ENCODE results near the gene PSMA7. TPM values are rescaled to one million over a fixed set of nuclear protein-coding genes. Genes with fewer than 3 reads are reported as not detected.

The PSMA7 gene
- total RNA-seq, 1 donor from 2014 or later: 209 TPM

DNA sequence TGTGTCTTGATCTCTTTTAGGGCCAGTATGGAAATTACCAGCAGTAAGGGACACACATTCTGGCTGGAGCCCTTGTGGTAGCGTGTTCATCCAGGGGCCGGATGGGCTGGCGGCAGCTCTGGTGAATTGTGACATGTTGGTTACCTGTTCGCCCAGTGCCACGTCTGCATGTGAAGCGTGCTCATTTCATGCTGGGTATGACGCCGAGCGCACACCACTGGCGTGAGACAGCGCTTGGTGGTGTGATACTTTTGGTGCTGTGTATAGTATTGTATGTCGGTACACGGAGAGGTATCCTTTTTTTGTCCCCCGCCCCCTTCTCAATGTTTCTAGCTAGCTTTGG lies 35.9 kb upstream of the PSMA7 start:
- no peaks in the 10 kb centered on the region for H3K9me3 ChIP-seq
- peaks cover 11% of the 10 kb centered on the region for H3K4me1 ChIP-seq
- TF ChIP-seq, protein P1, sequence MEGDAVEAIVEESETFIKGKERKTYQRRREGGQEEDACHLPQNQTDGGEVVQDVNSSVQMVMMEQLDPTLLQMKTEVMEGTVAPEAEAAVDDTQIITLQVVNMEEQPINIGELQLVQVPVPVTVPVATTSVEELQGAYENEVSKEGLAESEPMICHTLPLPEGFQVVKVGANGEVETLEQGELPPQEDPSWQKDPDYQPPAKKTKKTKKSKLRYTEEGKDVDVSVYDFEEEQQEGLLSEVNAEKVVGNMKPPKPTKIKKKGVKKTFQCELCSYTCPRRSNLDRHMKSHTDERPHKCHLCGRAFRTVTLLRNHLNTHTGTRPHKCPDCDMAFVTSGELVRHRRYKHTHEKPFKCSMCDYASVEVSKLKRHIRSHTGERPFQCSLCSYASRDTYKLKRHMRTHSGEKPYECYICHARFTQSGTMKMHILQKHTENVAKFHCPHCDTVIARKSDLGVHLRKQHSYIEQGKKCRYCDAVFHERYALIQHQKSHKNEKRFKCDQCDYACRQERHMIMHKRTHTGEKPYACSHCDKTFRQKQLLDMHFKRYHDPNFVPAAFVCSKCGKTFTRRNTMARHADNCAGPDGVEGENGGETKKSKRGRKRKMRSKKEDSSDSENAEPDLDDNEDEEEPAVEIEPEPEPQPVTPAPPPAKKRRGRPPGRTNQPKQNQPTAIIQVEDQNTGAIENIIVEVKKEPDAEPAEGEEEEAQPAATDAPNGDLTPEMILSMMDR (IDR thresholded peaks at IDR 0.05): no peak
- no peak for DNase-seq
- ATAC-seq: no peak
- intact Hi-C loops (cut with DNase I): no loop called here
- H3K27ac ChIP-seq: no peak overlapping the region
- no peaks in the 10 kb centered on the region for H3K27me3 ChIP-seq
- H3K36me3 ChIP-seq: peaks cover 29% of the 10 kb centered on the region
- H3K4me3 ChIP-seq: no peak overlapping the region

DNA sequence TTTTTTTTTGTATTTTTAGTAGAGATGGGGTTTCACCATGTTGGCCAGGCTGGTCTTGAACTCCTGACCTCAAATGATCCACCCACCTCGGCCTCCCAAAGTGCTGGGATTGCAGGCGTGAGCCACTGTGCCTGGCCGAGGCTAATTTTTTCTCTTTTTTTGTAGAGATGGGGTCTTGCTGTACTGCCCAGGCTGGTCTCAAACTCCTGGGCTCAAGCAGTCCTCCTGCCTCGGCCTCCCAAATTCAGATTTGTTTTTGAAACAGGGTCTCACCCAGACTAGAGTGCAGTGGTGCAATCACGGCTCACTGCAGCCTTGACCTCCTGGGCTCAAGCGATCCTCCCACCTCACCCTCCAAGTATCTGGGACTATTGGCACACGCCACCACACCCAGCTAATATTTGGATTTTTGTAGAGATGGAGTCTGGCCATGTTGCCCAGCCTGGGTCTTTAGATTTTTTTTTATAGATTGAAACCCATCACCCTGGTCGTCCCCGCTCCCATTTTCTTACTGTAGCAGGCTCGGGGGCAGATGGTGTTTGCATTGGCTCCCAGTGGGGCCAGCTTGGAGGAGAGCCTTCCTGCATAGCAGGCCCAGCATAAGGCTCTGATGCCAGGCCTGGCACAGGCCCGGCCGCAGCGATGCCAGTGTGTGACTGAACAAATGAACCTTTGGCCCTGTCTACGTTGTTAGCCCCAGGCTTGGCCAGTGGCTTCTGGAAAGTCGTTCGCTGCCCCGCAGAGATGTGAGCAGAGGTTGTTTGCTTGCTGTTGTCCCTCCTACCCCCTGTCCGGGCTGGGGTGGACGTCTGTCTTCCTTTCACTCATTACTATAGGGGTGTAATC lies 35.3 kb upstream of the PSMA7 start:
- no peak for DNase-seq
- TF ChIP-seq, protein P1 (IDR thresholded peaks at IDR 0.05): no peak
- ATAC-seq: no peak
- Histone ChIP-seq H3K36me3 (peaks cover 30% of the 10 kb centered on the region), H3K27ac (no peak overlapping the region), H3K27me3 (no peaks in the 10 kb centered on the region), H3K4me3 (no peak overlapping the region), H3K4me1 (peaks cover 5% of the 10 kb centered on the region), H3K9me3 (no peaks in the 10 kb centered on the region)
- intact Hi-C loops (cut with DNase I): no loop called here

DNA sequence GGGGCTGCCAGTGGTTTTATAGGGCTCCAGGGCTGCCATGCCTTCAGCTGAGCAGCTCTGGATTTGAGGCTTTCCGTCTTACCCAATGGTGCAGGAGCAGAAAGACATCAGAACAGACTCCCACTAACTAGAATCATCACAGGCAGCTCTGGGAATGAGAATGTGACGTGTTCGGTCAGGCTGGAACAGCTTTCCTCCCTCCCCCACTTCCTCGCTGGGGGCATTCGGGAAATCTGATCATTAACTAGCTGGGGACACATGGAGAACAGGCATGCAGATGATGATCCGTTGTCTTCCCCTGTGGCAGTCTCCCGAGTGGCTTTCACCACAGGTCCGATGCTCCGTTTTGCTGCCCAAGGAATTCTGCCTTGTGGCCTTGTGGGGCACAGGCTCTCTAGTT lies 34.1 kb upstream of the PSMA7 start:
- Histone ChIP-seq H3K4me1 (peaks cover 4% of the 10 kb centered on the region), H3K4me3 (no peak overlapping the region), H3K9me3 (no peaks in the 10 kb centered on the region), H3K27me3 (no peaks in the 10 kb centered on the region), H3K36me3 (peaks cover 39% of the 10 kb centered on the region), H3K27ac (no peak overlapping the region)
- TF ChIP-seq, protein P1 (IDR thresholded peaks at IDR 0.05): no peak
- no peak for ATAC-seq
- no peak for DNase-seq
- intact Hi-C loops (cut with DNase I): no loop called here

DNA sequence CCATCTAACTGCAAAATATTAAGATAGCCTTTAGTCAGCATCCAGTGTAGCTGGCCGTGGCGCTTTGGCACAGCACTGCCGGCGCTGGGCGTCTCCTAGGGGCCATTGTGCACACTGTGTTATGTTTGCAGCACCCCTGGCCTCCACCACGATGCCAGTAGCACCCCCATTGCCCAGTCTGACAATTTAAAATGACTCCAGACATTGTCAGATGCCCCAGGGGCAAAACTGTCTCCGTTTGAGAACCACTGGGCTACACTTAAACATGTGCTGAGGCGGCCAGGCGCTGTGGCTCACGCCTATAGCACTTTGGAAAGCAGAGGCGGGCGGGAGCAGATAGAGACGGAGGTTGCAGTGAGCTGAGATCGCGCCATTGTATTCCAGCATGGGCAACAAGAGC lies 33.7 kb upstream of the PSMA7 start:
- Histone ChIP-seq H3K4me3 (no peak overlapping the region), H3K4me1 (no peaks in the 10 kb centered on the region), H3K27me3 (no peaks in the 10 kb centered on the region), H3K27ac (no peak overlapping the region), H3K9me3 (no peaks in the 10 kb centered on the region), H3K36me3 (peaks cover 39% of the 10 kb centered on the region)
- intact Hi-C loops (cut with DNase I): no loop called here
- TF ChIP-seq, protein P1 (IDR thresholded peaks at IDR 0.05): no peak
- ATAC-seq: no peak
- DNase-seq: no peak

DNA sequence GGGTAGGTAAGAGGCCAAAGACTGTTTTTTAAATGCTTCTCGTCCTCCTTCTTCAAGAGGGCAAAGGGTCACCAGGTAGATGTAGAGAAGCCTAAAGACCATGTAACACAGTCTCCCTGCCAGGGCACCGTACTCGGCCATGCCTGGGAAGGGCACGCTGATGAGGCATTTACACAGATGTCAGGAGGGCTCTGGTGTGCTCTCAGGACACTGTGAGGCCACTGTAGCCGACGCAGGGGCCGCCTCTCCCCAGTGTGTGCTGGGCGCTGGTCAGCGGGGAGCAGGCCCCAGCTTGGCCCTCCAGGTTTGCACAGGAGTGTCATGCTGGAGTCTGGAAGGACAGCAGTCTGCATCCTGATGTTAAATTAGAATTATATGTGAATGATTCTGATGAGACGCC lies 32.5 kb upstream of the PSMA7 start:
- no peak for DNase-seq
- TF ChIP-seq, protein P1 (IDR thresholded peaks at IDR 0.05): no peak
- Histone ChIP-seq H3K4me3 (no peak overlapping the region), H3K36me3 (peaks cover 39% of the 10 kb centered on the region), H3K9me3 (no peaks in the 10 kb centered on the region), H3K27ac (no peak overlapping the region), H3K4me1 (no peaks in the 10 kb centered on the region), H3K27me3 (no peaks in the 10 kb centered on the region)
- intact Hi-C loops (cut with DNase I): no loop called here
- ATAC-seq: no peak

Measured in upper lobe of right lung (tissue), 1 donor.